Measurements from ENCODE around the gene ZBTB8OS.

The ZBTB8OS gene

DNA sequence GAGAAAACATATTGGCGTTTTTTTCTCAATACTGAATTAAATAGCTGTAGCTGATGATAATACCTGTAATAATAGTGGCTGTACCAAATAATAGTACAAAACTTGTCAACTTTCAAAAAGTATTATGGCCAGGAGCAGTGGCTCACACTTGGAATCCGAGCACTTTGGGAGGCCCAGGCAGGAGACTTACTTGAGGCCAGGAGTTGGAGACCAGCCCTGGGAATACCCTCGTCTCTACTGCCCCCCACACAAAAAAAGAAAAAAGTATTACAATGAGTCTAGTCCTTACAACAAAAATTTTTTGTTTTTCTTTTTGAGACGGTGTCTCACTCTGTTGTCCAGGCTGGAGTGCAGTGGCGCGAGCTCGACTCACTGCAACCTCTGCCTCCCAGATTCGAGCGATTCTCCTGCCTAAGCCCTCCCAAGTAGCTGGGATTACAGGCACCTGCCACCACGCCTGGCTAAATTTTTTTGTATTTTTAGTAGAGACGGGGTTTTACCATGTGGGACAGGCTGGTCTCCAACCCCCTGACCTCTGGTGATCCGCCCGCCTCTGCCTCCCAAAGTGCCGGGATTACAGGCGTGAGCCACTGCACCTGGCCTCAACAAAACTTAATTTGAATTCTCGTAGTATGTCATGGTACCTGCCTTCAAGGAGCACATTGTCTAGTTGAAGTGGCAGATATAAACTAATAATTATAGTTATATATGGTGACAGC, 2.1 kb upstream of the ZBTB8OS start:
- TF ChIP-seq, protein P1, sequence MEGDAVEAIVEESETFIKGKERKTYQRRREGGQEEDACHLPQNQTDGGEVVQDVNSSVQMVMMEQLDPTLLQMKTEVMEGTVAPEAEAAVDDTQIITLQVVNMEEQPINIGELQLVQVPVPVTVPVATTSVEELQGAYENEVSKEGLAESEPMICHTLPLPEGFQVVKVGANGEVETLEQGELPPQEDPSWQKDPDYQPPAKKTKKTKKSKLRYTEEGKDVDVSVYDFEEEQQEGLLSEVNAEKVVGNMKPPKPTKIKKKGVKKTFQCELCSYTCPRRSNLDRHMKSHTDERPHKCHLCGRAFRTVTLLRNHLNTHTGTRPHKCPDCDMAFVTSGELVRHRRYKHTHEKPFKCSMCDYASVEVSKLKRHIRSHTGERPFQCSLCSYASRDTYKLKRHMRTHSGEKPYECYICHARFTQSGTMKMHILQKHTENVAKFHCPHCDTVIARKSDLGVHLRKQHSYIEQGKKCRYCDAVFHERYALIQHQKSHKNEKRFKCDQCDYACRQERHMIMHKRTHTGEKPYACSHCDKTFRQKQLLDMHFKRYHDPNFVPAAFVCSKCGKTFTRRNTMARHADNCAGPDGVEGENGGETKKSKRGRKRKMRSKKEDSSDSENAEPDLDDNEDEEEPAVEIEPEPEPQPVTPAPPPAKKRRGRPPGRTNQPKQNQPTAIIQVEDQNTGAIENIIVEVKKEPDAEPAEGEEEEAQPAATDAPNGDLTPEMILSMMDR (IDR thresholded peaks at IDR 0.05; ENCODE audit: low read depth, low read length, poor library complexity, severe bottlenecking): no peak
- no peak for TF ChIP-seq EZH2phosphoT487 (IDR thresholded peaks at IDR 0.05; ENCODE audit: borderline replicate concordance, low read length)
- H3K9me3 ChIP-seq (ENCODE audit: control insufficient read depth, insufficient read depth, low read length): no peaks in the 10 kb centered on the region
- H3K9me2 ChIP-seq (replicated peaks; ENCODE audit: control insufficient read depth, low read length): no peaks in the 10 kb centered on the region
- peaks cover 92% of the 10 kb centered on the region for H3K79me2 ChIP-seq (ENCODE audit: control insufficient read depth, low read length)
- no peaks in the 10 kb centered on the region for H3K27me3 ChIP-seq (ENCODE audit: control insufficient read depth, low read length)
- peaks cover 31% of the 10 kb centered on the region for H4K20me1 ChIP-seq (ENCODE audit: control insufficient read depth, insufficient read depth, low read depth, low read length)
- H3K4me2 ChIP-seq (ENCODE audit: low read length): peak overlapping the region; percentile 86
- peaks cover 31% of the 10 kb centered on the region for H3F3A ChIP-seq (ENCODE audit: control insufficient read depth, insufficient read depth)
- H3K36me3 ChIP-seq (ENCODE audit: control insufficient read depth, low read length): peaks cover 81% of the 10 kb centered on the region
- peaks cover 66% of the 10 kb centered on the region for H3K4me1 ChIP-seq (ENCODE audit: control insufficient read depth, low read length)
- peak overlapping the region; percentile 91 for H3K27ac ChIP-seq (ENCODE audit: low read depth, low read length)
- peak overlapping the region; percentile 83 for H3K4me3 ChIP-seq (ENCODE audit: low read length)

DNA sequence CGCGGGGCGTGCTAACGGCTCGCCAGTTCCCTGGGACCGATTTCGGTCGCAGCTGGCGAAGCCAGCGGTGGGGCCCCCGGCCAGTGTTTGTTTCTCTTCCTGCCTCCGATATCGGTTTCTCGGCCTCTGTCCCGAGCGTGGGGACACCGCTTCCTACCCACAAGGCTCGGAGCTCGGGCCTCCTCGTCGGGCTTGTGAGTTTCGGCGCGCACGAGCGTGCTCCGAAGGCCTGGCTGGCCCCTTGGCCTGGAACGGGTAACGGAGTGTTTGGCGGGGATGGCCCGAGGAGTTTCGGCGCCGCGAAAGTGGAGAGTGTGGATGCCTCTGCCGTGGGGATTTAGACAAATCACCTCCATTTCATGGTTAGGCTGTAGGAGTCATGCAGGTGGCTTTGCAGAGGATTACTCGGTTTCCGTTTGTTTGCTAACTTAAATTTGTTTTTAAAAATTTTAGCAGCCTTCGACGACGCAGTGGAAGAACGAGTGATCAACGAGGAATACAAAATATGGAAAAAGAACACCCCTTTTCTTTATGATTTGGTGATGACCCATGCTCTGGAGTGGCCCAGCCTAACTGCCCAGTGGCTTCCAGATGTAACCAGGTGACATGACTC, 1.2 kb upstream of the ZBTB8OS start:
- Histone ChIP-seq H3K27me3 (ENCODE audit: control insufficient read depth, low read length) (no peaks in the 10 kb centered on the region), H3K4me1 (ENCODE audit: control insufficient read depth, low read length) (peaks cover 63% of the 10 kb centered on the region), H3K9me2 (replicated peaks; ENCODE audit: control insufficient read depth, low read length) (no peaks in the 10 kb centered on the region), H3K79me2 (ENCODE audit: control insufficient read depth, low read length) (peaks cover 92% of the 10 kb centered on the region), H3K4me2 (ENCODE audit: low read length) (peak overlapping the region; percentile 86), H3K27ac (ENCODE audit: low read depth, low read length) (peak overlapping the region; percentile 91), H4K20me1 (ENCODE audit: control insufficient read depth, insufficient read depth, low read depth, low read length) (peaks cover 24% of the 10 kb centered on the region), H3K36me3 (ENCODE audit: control insufficient read depth, low read length) (peaks cover 77% of the 10 kb centered on the region), H3K9me3 (ENCODE audit: control insufficient read depth, insufficient read depth, low read length) (no peaks in the 10 kb centered on the region), H3K4me3 (ENCODE audit: low read length) (peak overlapping the region; percentile 83), H3F3A (ENCODE audit: control insufficient read depth, insufficient read depth) (peaks cover 24% of the 10 kb centered on the region)
- TF ChIP-seq, protein P1 (IDR thresholded peaks at IDR 0.05; ENCODE audit: low read depth, low read length, poor library complexity, severe bottlenecking): no peak
- no peak for TF ChIP-seq EZH2phosphoT487 (IDR thresholded peaks at IDR 0.05; ENCODE audit: borderline replicate concordance, low read length)

DNA sequence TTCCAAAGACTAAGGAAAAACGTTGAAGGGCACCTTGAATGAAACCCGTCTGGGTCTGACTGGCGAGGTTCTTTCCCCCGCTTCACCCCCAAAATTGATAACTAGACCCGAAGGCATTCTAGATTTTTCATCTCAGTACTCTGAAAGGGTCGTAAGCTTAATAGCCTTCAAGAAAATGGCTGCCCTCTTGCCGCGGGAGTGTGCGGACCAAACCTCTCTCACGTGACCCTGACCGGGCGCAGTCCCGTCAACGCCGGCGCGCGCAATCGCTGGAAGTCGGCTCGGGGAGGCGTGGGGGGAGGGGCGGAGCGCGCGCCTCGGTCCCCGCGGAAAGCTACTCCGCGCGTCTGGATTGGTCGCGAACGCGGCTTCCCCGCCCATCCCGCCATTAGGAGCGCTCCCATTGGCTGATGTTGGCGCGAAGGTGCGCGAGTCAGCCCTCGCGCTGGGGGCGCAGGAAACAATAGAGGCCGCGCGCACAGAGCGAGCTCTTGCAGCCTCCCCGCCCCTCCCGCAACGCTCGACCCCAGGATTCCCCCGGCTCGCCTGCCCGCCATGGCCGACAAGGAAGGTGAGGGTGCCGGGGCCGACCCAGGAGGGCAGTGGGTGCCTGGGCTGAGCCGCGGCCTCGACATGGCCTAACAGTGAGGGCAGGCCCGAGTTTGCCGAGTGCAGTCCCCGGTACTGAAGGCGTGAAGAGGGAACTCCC, 556 bp upstream of the ZBTB8OS start, which contains the start of gene RBBP4:
Gene RBBP4, plus strand, starts transcription at position 457 of the 709 bp plus-strand sequence. Its CDS starts 99 bp downstream, at position 556.
- Histone ChIP-seq H3F3A (ENCODE audit: control insufficient read depth, insufficient read depth) (peaks cover 21% of the 10 kb centered on the region), H3K9me2 (replicated peaks; ENCODE audit: control insufficient read depth, low read length) (no peaks in the 10 kb centered on the region), H3K4me1 (ENCODE audit: control insufficient read depth, low read length) (peaks cover 63% of the 10 kb centered on the region), H3K27me3 (ENCODE audit: control insufficient read depth, low read length) (no peaks in the 10 kb centered on the region), H3K36me3 (ENCODE audit: control insufficient read depth, low read length) (peaks cover 73% of the 10 kb centered on the region), H3K79me2 (ENCODE audit: control insufficient read depth, low read length) (peaks cover 92% of the 10 kb centered on the region), H4K20me1 (ENCODE audit: control insufficient read depth, insufficient read depth, low read depth, low read length) (peaks cover 24% of the 10 kb centered on the region), H3K9me3 (ENCODE audit: control insufficient read depth, insufficient read depth, low read length) (no peaks in the 10 kb centered on the region), H3K27ac (ENCODE audit: low read depth, low read length) (peak within 1 kb of the TSS; percentile 91), H3K4me3 (ENCODE audit: low read length) (peak within 1 kb of the TSS; percentile 83), H3K4me2 (ENCODE audit: low read length) (peak within 1 kb of the TSS; percentile 86)
- no peak for TF ChIP-seq EZH2phosphoT487 (IDR thresholded peaks at IDR 0.05; ENCODE audit: borderline replicate concordance, low read length)
- TF ChIP-seq, protein P1 (IDR thresholded peaks at IDR 0.05; ENCODE audit: low read depth, low read length, poor library complexity, severe bottlenecking): peak; percentile 18

Data from DOHH2 (cell line).